ENCODE data around the gene FBP1. TPM values are rescaled to one million over a fixed set of nuclear protein-coding genes. Genes with fewer than 3 reads are reported as not detected.

Gene FBP1
- total RNA-seq, 1 experiment from 2014 or later = 1.9 TPM

DNA sequence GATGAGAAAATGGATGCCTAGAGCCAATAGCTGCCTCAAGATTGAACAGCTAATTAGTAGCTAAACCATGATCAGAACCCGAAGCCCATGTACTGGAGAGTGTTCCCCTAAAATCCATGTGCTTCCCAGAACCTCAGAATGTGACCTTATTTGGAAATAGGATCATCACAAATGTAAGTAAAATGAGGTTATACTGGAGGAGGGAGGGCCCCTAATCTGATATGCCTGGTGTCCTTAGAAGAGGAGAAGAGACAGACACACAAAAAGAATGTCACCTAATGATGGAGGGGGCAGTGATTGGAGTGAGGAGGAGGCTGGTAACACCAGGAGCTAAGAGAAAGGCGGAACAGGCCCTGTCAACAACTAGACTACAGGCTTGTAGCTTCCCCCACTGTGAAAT, 41.3 kb upstream of the FBP1 start:
- Histone ChIP-seq H4K91ac (ENCODE audit: insufficient read length, low read depth, low read length) (no peak overlapping the region), H3K27me3 (ENCODE audit: insufficient read depth, low read length) (no peaks in the 10 kb centered on the region), H4K8ac (replicated peaks; ENCODE audit: insufficient read length, low read depth, low read length) (no peak overlapping the region), H2BK12ac (ENCODE audit: insufficient read length, low read depth, low read length) (no peak overlapping the region), H3K9me3 (ENCODE audit: control insufficient read depth, low read depth, low read length) (no peaks in the 10 kb centered on the region), H2BK15ac (ENCODE audit: low read depth, low read length) (no peak overlapping the region), H3K79me1 (ENCODE audit: insufficient read depth, low read depth, low read length, poor library complexity, severe bottlenecking) (no peaks in the 10 kb centered on the region), H4K20me1 (ENCODE audit: control insufficient read depth, insufficient read depth, insufficient read length) (no peaks in the 10 kb centered on the region), H3K79me2 (ENCODE audit: insufficient read depth, low read length) (no peaks in the 10 kb centered on the region), H3K56ac (ENCODE audit: insufficient read length, low read depth, low read length) (no peak overlapping the region), H3K4me1 (ENCODE audit: insufficient read depth, low read length) (no peaks in the 10 kb centered on the region), H2BK120ac (ENCODE audit: low read depth, low read length, poor library complexity, severe bottlenecking) (no peak overlapping the region), H3K27ac (ENCODE audit: insufficient read length, low read depth, low read length) (no peak overlapping the region), H4K5ac (ENCODE audit: insufficient read length, low read depth, low read length) (no peak overlapping the region), H3K4me2 (ENCODE audit: insufficient read depth, insufficient read length, low read length) (no peak overlapping the region), H3K23ac (ENCODE audit: insufficient read length, low read depth, low read length) (no peak overlapping the region), H3T11ph (ENCODE audit: low read length) (no peak overlapping the region), H2BK5ac (ENCODE audit: insufficient read length, low read length) (no peak overlapping the region), H2AFZ (ENCODE audit: low read length) (no peak overlapping the region), H3K4ac (ENCODE audit: low read depth, low read length) (no peak overlapping the region), H3K9ac (ENCODE audit: extremely low read depth, insufficient read length, low read length) (no peak overlapping the region), H3K18ac (ENCODE audit: insufficient read length, low read depth, low read length) (no peak overlapping the region), H3K23me2 (ENCODE audit: insufficient read length, low read depth, low read length, poor library complexity, severe bottlenecking) (no peaks in the 10 kb centered on the region), H2BK20ac (ENCODE audit: low read depth, low read length, poor library complexity, severe bottlenecking) (no peak overlapping the region), H2AK5ac (ENCODE audit: insufficient read length, low read length) (no peak overlapping the region), H3K14ac (ENCODE audit: insufficient read depth, low read length) (no peak overlapping the region)
- TF ChIP-seq, protein P1, sequence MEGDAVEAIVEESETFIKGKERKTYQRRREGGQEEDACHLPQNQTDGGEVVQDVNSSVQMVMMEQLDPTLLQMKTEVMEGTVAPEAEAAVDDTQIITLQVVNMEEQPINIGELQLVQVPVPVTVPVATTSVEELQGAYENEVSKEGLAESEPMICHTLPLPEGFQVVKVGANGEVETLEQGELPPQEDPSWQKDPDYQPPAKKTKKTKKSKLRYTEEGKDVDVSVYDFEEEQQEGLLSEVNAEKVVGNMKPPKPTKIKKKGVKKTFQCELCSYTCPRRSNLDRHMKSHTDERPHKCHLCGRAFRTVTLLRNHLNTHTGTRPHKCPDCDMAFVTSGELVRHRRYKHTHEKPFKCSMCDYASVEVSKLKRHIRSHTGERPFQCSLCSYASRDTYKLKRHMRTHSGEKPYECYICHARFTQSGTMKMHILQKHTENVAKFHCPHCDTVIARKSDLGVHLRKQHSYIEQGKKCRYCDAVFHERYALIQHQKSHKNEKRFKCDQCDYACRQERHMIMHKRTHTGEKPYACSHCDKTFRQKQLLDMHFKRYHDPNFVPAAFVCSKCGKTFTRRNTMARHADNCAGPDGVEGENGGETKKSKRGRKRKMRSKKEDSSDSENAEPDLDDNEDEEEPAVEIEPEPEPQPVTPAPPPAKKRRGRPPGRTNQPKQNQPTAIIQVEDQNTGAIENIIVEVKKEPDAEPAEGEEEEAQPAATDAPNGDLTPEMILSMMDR (conservative IDR thresholded peaks at IDR 0.05) = no peak
- no peak overlapping the region for H3K27ac Mint-ChIP-seq
- H3K36me3 Mint-ChIP-seq (ENCODE audit: insufficient read depth in 1 of 3, low read depth in 3 of 3) = no peaks in the 10 kb centered on the region
- H3K4me1 Mint-ChIP-seq = peaks cover 4 to 8% of the 10 kb centered on the region in 2 experiments
- H3K4me3 Mint-ChIP-seq = no peak overlapping the region
- no CpG with 5 or more reads among the region's 2 CpGs for WGBS (ENCODE audit: extremely low coverage, insufficient read length, low lambda C conversion rate)
- no peaks in the 10 kb centered on the region for H3K27me3 Mint-ChIP-seq (ENCODE audit: low read depth)
- no peaks in the 10 kb centered on the region for H3K9me3 Mint-ChIP-seq
- DNase-seq = no peak

Measured in H9 (cell line).